Activated effector memory CD4-positive, alpha-beta T cell treated with anti-CD3 and anti-CD28 coated beads, Interleukin-2, amount 50 U/mL, for 16 hours (primary cell): Measurements from ENCODE around the gene NPBWR2.
"Not testable (repeated sequence)": the region's sequence is repeated elsewhere in the genome, so short reads cannot be mapped to it uniquely, and the experiment has no call there.

Experiments
- DNase-seq: peaks from one replicate; pipeline ENCODE4 v3.0.0-alpha.2; 2020

Gene NPBWR2

DNA sequence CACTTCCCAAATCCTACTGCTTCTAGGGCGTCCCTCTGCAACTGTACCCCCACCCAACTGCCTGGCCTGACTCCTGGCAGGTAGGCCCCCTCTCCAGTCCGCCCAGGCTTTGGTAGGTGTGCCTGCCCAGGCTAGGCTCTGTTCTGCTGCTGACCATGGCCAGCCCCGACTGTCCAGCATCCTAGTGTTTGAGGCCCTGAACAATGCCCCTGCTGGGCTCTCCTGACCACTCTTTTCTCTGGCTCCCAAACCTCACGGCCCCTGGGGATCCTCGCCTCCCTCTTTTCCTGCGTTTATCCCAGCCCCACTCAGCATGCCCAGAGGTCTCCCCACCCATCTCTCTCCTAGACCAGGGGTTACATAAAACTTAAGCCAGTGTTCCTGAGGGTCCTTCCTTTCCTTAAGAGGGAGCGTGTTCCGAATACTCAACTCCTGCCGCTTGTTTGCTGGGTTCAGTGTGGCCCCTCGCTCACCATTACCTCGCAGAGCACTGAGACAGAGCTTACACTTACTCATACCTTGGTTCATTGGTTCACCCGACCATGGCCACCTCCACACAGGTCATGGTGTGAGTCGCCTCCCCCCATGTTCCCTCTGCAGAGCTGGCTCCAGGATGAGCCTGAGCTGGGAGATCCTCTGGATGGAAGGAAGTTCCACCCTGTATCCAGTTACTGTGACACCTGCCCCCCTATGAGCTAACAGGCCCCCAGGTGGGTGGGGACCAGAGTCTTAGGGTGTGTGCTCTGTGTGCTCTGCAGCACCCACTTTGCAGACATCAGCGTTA lies 35.8 kb upstream of the NPBWR2 start:
- DNase-seq = peak; percentile 41

DNA sequence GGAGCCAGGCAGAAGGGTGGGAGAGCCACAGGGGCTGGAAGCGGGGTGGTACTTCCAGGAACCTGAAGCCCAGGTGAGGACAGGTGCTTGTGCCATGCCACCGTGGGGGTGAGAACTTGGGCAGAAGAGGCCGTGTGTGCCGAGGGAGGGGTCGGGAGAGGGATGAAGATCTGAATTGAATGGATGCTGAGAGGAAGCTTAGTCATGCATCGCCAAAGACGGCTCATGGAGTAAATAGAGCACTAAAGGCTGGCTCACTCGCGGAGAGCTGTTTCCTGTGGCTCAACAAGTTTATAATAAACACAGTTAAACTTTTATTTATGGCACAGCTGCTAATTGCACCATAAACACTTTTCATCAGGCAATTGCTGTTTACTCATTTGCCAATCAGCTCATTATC lies 35.2 kb upstream of the NPBWR2 start:
- peak; percentile 36 for DNase-seq

DNA sequence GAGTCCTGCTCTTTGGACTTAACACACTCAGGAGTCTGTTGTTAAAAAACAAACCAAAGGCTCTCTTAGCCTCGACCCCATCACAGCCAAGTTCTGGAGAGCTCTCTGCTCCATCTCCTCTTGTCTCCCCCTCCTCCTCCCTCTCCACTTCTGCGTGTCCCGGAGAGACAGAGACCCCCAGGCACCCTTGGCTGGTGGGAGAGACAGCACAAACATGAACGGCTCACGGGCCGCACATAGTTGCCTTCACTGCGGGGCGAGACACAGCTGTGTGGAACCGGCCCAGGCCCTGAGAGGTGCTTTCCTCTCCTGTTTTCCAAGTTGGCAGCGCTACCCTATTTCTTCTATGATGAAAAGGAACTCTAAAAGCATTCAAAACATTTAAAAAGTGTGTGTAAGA lies 33.6 kb upstream of the NPBWR2 start:
- peak; percentile 27 for DNase-seq

DNA sequence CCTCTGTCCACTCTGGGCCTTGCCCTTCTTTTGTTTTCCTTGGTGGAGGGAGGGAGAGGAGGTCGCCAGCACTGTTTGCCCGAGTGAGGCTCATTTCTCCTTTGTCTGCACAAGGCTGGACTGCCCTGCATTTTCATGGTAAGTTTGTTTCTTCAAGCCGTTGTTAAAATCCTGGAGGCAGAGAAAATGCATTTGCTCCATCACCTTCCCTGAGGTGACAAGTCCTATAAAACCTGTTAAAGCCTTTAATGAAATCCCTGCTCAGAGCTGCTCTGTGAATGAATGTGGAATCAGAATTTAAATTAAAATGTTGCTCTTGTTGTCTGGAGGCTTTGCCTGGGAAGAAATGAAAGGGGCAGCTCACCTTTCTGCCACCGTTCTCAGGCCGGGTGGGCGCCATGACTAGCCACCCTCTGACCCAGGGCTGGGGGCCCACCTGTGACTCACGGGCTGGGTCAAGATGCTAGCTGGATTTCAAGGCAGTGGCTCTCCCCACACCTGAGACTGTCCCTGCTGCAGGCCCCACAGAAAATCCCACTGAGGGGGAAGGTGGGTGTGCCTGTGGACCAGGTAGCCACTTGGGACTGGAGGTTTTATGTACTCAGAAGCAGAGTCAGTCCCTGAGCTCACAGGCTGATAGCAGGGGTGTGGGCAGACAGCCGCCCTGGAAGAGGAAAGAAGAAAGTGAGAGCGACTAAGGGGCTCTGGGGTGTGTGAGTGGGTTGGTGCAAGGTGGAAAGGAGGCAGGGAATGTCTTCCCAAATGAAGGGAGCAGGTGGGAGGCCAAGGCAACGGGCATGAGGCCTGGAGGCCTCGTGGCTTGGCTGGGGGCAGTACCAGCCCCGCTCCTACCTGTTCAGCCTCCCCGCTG lies 32.9 kb upstream of the NPBWR2 start:
- peak; percentile 58 for DNase-seq

DNA sequence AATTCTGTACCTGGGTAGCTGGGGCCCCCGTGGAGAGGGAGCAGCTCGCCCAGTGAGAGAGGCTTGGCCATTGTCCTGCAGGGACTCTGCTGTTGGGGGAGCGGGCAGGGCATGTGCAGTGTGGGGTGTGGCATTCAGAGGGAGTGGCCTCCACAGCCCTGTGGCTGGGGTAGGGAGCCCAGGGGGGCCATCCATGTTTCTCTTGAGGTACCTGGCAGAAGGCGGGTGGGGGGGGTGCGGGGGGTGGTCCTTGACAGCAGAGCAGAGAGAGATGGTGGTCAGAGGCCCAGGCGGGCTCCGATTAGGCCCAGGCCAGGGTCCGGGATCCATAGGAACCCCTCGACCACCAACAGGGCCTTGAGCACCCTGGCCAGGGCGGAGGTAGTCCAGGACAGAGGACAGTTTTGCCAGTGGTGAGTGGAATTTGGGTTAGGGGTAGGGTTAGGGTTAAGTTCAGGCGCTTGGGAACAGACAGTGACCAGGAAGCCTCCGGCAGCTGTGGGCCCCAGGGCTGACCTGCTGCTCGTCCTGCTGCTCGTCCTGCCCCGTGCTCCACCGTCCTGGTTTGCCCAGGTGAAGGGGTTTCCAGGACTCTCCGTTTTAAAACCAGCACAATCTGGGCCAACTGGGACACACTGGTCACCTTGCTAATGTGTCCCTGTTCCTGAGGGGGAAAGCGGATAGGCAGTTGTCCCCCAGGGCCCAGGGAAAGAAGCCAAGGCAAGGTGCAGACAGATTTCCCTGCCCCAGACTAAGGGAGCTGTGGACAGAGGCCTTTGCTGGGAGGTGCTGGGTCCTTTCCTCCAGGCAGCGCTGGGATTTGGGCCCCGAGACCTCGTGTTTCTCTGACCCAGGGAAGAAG lies 32.1 kb upstream of the NPBWR2 start:
- peak; percentile 53 for DNase-seq

DNA sequence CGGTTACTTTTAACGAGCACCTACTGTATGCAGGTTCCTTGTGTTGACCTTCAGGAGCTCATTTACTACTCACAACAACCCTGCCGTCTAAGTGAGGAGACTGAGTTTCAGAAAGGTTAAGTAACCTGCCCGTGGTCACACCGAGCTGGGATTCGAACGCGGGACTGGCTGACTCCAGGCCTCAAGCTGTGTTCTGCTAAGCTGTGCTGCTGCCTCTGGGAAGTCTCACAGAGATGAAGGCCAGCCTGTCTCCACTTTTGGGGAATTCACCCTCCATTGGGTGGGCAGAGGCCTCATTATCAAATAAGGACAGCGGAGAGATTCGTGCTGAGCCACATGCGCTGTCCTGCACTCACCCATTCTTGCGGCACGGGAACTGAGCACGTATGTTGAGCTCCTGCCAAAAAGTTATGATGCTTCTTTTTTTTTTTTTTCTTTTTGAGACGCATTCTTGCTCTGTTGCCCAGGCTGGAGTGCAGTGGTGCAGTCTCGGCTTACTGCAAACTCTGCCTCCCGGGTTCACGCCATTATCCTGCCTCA lies 31.0 kb upstream of the NPBWR2 start:
- peak; percentile 33 for DNase-seq

DNA sequence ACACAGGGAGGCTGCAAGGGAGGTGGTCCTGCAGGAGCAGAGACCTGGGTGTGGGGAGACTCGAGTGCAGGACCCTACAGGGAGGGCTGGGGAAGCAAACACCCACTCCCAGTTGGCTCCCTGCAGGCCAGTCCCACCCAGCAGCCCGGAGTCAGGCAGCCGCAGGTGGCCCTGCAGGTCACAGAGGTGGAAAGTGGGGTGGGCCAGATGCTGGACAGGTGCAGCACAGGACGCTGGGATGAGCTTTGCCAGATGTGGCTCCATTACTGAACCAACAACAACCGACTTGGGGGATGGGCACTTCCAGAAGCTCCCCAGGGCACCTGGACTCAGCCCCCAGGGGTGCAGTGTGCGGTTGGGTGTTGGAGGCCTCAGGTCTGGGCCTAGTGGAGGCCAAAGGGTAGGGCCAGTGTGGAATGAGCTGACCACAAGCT lies 30.2 kb upstream of the NPBWR2 start:
- peak; percentile 27 for DNase-seq

DNA sequence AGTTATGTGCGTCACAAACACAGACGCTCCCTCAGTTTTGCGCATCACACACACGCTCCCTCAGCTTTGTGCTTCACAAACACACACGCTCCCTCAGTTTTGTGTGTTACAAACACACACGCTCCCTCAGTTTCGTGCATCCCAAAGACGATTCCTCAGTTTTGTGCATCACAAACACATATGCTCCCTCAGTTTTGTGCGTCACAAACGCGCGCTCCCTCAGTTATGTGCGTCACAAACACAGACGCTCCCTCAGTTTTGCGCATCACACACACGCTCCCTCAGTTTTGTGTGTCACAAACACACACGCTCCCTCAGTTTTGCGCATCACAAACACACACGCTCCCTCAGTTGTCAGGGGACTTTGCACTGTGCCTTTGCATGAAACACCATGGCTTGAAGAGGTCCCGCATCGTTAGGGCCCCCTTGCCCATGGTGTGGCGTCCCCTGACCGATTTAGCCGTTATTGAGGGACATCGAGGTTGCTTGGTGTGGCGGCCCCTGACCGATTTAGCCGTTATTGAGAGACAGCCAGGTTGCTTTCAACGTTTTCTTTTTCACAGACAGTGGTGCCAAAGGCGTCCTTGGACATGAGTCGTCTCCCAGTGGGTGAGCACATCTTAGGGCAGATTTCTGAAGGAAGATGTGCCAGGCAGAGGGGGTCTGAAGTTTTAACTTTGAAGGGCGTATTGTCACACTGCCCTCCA lies 28.8 kb upstream of the NPBWR2 start:
- no peak for DNase-seq

DNA sequence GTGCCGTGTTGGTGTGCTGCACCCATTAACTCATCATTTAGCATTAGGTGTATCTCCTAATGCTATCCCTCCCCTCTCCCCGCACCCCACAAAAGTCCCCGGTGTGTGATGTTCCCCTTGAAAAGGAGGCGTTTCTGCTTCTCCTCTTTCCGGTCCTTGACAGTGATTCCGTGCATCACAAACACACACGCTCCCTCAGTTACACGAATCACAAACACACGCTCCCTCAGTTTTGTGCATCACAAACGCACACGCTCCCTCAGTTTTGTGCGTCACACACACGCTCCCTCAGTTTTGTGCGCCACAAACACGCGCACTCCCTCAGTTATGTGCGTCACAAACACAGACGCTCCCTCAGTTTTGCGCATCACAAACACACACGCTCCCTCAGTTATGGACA lies 27.4 kb upstream of the NPBWR2 start:
- DNase-seq = peak; percentile 31

DNA sequence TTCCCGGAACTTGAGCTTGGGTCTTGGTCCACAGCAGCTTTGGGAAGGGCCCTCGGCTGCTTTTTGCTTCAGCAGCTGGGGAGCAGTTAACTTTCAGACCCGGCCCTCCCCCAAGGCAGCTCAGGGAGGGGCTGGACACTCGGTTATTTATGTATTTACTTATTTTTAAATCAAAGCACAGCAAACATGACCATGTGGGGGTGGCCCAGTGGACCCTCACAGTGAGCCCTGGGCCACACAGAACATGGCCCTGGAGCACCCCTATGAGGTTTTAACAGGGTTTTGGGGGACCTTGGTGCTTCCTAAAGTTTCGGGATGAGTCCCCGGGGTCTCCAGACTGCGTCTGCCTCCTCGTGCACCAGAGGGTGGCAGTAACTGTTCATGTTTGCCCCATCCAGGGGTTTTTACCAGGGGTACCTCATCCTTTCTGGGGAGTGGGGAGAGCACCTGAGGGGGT lies 26.6 kb upstream of the NPBWR2 start:
- DNase-seq = peak; percentile 28

DNA sequence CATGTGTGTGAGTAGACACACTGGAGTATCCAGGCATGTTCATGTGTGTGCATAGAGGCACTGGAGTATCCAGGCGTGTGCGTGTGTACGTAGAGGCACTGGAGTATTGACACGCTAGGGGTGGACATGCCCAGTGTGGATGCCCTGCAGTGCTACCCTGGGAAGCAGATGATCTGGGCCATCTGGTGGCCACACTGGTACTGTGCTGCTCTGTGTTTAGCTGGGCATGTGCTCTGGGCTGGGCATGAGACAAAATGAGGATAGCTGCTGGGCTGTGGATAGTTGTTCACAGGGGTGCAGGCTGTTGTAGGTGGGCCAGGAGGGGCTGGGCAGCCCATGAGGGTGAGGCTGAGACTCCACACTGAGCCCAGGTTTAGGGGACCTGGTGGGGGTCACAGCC lies 24.0 kb upstream of the NPBWR2 start:
- peak; percentile 54 for DNase-seq

DNA sequence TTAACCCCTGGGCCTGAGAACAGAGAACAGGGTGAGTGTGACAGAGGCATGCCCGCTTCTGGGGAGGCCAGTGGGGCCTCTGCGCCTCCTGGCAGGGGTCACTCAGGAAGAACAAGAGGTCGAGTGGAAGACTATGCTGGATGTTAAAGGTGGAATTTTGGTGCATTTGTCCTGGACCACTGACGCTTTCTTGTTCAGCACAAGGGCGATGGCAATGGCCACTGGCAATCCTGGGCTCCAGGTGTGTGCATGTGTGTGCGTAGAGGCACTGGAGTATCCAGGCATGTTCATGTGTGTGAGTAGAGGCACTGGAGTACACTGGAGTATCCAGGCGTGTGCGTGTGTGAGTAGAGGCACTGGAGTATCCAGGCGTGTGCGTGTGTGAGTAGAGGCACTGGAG lies 23.5 kb upstream of the NPBWR2 start:
- peak; percentile 45 for DNase-seq

DNA sequence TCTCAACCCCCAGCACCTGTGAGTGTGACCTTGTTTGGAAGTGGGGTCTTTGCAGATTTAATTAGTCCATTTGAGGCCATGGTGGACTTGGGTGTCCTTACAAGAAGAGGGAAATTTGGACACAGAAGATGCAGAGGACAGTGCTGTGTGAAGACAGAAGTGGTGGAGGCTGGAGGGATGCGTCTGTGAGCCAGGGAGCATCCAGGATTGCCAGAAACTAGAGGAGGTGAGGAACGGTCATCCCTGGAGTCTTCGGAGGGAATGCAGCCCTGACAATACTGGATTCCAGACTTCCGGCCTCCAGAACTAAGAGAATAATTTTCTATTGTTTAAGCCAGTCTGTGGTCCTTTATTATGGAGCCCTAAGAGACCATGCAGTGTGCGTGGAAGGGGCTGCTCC lies 22.9 kb upstream of the NPBWR2 start:
- no peak for DNase-seq

DNA sequence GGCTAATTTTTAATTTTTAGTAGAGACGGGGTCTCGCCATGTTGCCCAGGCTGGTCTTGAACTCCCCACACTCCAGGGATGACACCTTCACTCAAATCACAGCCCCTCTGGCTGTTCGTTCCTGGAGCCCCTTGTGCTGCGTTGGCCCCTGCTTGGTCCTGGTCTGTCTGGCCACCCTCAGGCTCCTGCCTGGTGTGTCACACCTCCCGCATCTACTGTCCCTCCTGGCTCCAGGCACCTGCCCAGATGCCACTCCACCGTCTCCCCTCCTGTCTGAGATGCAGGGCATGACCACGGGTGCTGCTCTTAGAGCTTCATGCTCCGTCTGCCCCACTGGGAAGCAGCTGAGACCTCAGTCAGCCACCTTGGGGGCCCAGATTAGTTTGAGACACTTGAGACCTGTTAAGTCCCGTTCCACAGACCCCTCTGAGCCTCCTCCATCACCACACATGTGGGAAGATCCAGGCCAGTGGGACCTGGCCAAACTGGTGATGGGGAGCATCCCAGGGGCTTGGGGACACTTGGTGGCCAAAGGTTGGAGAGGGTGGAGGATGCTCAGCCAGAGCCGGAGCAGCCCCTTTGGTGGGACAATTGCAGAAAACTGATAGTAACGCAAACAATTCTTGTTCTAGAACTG lies 21.9 kb upstream of the NPBWR2 start:
- peak; percentile 57 for DNase-seq

DNA sequence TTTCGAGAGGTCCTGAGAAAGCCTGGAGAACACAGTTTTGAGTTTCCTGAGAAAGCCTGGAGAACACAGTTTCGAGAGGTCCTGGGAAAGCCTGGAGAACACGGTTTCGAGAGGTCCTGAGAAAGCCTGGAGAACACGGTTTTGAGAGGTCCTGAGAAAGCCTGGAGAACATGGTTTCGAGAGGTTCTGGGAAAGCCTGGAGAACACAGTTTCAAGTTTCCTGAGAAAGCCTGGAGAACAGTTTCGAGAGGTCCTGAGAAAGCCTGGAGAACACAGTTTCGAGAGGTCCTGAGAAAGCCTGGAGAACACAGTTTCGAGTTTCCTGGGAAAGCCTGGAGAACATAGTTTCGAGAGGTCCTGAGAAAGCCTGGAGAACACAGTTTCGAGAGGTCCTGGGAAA lies 16.2 kb upstream of the NPBWR2 start:
- DNase-seq = not testable (repeated sequence)

DNA sequence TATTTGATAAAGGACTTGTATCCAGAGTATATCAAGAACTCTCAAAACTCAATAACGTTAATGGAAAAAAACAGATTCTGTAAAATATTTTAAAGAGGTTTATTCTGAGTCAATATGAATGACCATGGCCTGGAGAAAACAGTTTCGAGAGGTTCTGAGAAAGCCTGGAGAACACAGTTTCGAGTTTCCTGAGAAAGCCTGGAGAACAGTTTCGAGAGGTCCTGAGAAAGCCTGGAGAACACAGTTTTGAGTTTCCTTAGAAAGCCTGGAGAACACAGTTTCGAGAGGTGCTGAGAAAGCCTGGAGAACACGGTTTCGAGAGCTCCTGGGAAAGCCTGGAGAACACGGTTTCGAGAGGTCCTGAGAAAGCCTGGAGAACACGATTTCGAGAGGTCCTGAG lies 15.6 kb upstream of the NPBWR2 start:
- DNase-seq = not testable (repeated sequence)

DNA sequence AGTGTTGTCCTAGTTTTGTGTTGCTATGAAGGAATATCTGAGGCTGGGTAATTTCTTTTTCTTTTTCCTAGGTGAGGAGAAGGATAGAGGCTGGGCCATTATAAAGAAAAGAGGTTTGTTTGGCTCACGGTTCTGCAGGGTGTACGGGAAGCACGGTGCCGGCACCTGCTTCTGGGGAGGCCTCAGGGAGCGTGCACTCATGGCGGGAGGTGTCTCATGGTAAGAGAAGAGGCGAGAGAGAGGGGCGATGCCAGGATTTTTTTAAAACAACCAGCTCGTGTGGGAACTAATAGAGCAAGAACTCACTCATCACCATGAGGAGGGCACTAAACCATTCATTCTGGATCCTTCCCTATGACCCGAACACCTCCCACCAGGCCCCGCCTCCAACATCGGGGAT lies 14.2 kb upstream of the NPBWR2 start:
- peak; percentile 24 for DNase-seq

DNA sequence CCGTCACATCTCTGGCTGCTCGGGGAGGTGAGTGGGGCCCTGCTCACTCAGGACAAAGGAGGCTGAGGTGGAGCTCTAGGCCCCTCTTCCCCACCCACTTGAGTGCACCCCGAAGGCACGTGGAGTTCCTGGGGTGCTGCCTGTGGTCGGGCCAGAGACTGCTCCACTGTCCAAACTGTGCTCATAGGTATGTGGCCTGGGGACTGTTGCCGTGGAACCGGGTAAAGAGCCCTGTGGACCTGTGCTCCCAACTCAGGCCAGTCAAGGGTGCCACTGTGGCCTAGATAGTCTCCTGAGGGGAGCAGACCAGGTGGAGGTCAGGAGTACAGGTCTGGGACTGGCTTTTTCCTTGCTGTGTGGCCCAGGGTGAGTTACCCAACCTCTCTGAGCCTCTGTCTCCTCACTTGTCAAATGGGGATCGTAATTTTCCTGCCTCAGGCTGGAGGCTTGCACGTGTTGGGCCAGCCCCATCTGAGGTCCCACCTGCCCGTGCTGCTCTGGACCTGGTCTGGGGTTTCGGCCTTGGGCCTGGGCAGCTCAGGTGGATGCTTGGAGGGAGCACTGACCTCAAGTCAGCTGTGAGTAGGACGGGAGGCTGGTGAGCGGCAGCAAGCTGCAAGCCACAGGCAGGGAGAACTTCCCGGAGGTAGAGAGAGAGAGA lies 12.4 kb upstream of the NPBWR2 start:
- peak; percentile 60 for DNase-seq

DNA sequence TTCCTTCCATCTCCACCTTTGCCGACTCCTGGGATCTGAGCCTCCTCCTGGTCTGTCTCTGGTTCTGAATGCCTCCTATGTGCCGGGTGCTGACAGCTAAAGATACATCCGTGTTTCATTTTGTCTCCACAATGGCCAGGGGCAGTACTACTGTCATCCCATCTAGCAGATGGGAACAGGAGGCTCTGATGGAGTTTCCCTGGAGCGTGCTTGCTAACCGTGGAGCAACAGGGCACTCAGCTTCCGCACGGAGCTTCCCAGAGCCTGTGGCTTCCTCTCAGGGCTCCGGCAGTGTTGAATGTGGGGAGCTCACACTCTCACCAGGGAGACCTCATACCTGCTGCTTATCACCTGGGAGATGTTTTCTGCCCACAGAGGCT lies 11.9 kb upstream of the NPBWR2 start:
- DNase-seq = peak; percentile 59

DNA sequence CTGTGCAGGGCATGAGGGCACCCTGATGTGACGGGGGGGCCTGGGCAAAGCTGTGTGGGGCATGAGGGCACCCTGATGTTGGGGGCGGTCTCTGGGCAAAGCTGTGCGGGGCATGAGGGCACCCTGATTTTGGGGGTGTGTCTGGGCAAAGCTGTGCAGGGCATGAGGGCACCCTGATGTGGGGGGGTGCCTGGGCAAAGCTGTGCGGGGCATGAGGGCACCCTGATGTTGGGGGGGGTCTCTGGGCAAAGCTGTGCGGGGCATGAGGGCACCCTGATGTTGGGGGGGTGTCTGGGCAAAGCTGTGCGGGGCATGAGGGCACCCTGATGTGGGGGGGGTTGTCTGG lies 10.0 kb upstream of the NPBWR2 start:
- DNase-seq = not testable (repeated sequence)
